Neuronal stem cell (in vitro differentiated cells): Measurements from ENCODE around the gene KDM6A.

Experiments
- DNase-seq: peaks from one replicate; pipeline ENCODE4 v3.0.0-alpha.2; 2013; ENCODE audit warnings: low spot score
- H2AFZ ChIP-seq: one replicate; pipeline ENCODE4 v1.6.1; 2013; ENCODE audit warnings: mild to moderate bottlenecking, low read length, inconsistent platforms
- H2AK5ac ChIP-seq: 2 replicates; pipeline ENCODE4 v1.6.1; 2013; ENCODE audit warnings: low read depth, mild to moderate bottlenecking, inconsistent platforms, low read length, moderate library complexity, mixed read lengths
- H2BK120ac ChIP-seq: 2 replicates; pipeline ENCODE4 v1.6.1; 2013; ENCODE audit warnings: low read depth, mild to moderate bottlenecking, inconsistent platforms, low read length, moderate library complexity, mixed read lengths
- H2BK12ac ChIP-seq: one replicate; pipeline ENCODE4 v1.6.1; 2013; ENCODE audit warnings: low read length, inconsistent platforms
- H2BK15ac ChIP-seq: 2 replicates; pipeline ENCODE4 v1.6.1; 2013; ENCODE audit warnings: mild to moderate bottlenecking, low read length, inconsistent platforms, mixed read lengths
- H2BK5ac ChIP-seq: one replicate; pipeline ENCODE4 v1.6.1; 2013; ENCODE audit warnings: inconsistent platforms, mild to moderate bottlenecking, low read length, moderate library complexity
- H3K14ac ChIP-seq: one replicate; pipeline ENCODE4 v1.6.1; 2013; ENCODE audit warnings: low read length, inconsistent platforms
- H3K18ac ChIP-seq: 2 replicates; pipeline ENCODE4 v1.6.1; 2013; ENCODE audit warnings: low read length, inconsistent platforms
- H3K23ac ChIP-seq: 2 replicates; pipeline ENCODE4 v1.6.1; 2013; ENCODE audit warnings: low read depth, mild to moderate bottlenecking, mixed read lengths, low read length, inconsistent platforms; ENCODE audit not compliant: poor library complexity
- H3K27ac ChIP-seq: replicated peaks from 3 replicates; pipeline ENCODE4 v1.5.1; 2013; ENCODE audit warnings: low read length, inconsistent platforms
- H3K27me3 ChIP-seq, 3 experiments: 2 replicates each; pipeline ENCODE4 v1.6.1; 2013; ENCODE audit warnings: low read length in 3 of 3, mild to moderate bottlenecking in 2 of 3, inconsistent platforms in 1 of 3, low read depth in 1 of 3, mixed read lengths in 1 of 3, moderate library complexity in 1 of 3; ENCODE audit not compliant: control insufficient read depth in 3 of 3, insufficient read depth in 3 of 3
- H3K36me3 ChIP-seq, 2 donors: replicated peaks in 1 of 2; 2 replicates each; pipeline ENCODE4 v1.6.1; 2013; ENCODE audit warnings: low read length in 2 of 2; ENCODE audit not compliant: control insufficient read depth in 2 of 2, insufficient read depth in 2 of 2
- H3K4ac ChIP-seq: 2 replicates; pipeline ENCODE4 v1.6.1; 2013; ENCODE audit warnings: inconsistent platforms, mild to moderate bottlenecking, low read length, moderate library complexity
- H3K4me1 ChIP-seq, 2 donors: 1 replicate in 1 of 2; 2 replicates in 1 of 2; pipeline ENCODE4 v1.6.1; 2013; ENCODE audit warnings: low read length in 2 of 2, low read depth in 1 of 2; ENCODE audit not compliant: control insufficient read depth in 2 of 2, insufficient read depth in 1 of 2
- H3K4me2 ChIP-seq: one replicate; pipeline ENCODE4 v1.6.1; 2013; ENCODE audit warnings: mild to moderate bottlenecking, low read length, inconsistent platforms; ENCODE audit not compliant: insufficient read depth, poor library complexity, severe bottlenecking
- H3K4me3 ChIP-seq, 2 donors: 2 replicates each; pipeline ENCODE4 v1.5.1; 2013; ENCODE audit warnings: low read length in 2 of 2, mild to moderate bottlenecking in 2 of 2, inconsistent platforms in 1 of 2, moderate library complexity in 1 of 2
- H3K79me1 ChIP-seq: one replicate; pipeline ENCODE4 v1.6.1; 2013; ENCODE audit warnings: low read depth, mild to moderate bottlenecking, inconsistent platforms, low read length, moderate library complexity
- H3K9ac ChIP-seq: one replicate; pipeline ENCODE4 v1.6.1; 2013; ENCODE audit warnings: mild to moderate bottlenecking, low read depth, low read length, inconsistent platforms; ENCODE audit not compliant: poor library complexity
- H3K9me3 ChIP-seq, 2 donors: replicated peaks in 1 of 2; 2 replicates each; pipeline versions ENCODE3 to v1.6.1; 2013; ENCODE audit warnings: low read length in 2 of 2, mild to moderate bottlenecking in 2 of 2, inconsistent platforms in 1 of 2, low read depth in 1 of 2, mixed read lengths in 1 of 2, moderate library complexity in 1 of 2; ENCODE audit not compliant: control insufficient read depth in 2 of 2, insufficient read depth in 1 of 2
- H4K8ac ChIP-seq: one replicate; pipeline ENCODE4 v1.6.1; 2013; ENCODE audit warnings: low read depth, mild to moderate bottlenecking, inconsistent platforms, low read length, moderate library complexity
- H4K91ac ChIP-seq: one replicate; pipeline ENCODE4 v1.6.1; 2013; ENCODE audit warnings: low read length, low read depth, mild to moderate bottlenecking, inconsistent platforms; ENCODE audit not compliant: poor library complexity
- WGBS, 2 donors: extraction: QIAGEN DNeasy Blood & Tissue Kit; methylation state at CpG; one replicate each; pipeline ENCODE4 v1.1.7; 2013; ENCODE audit warnings: missing lambda C conversion rate in 2 of 2, mixed read lengths in 1 of 2; ENCODE audit not compliant: insufficient read length in 2 of 2, insufficient replicate concordance in 1 of 2; ENCODE audit errors: extremely low coverage in 2 of 2; 5-methylcytosine and 5-hydroxymethylcytosine counted together

Gene KDM6A

GRCh38 chrX:44876767-44877166 is 3.8 kb downstream of the KDM6A start:
- no peak overlapping the region for H3K27ac ChIP-seq
- no peak overlapping the region for H3K14ac ChIP-seq
- H2BK120ac ChIP-seq: no peak overlapping the region
- H4K91ac ChIP-seq: no peak overlapping the region
- H2BK5ac ChIP-seq: no peak overlapping the region
- 88% methylated on average over 8 of the region's 19 CpGs; no CpG with 5 or more reads in 1 of the 2 donors for WGBS, 2 donors
- no peak overlapping the region for H3K4ac ChIP-seq
- peaks cover 2% of the 10 kb centered on the region for H3K79me1 ChIP-seq
- no peak overlapping the region for H3K18ac ChIP-seq
- H3K36me3 ChIP-seq: no peaks in the 10 kb centered on the region
- no peak overlapping the region for H2AFZ ChIP-seq
- DNase-seq: no peak
- H3K27me3 ChIP-seq: no peaks in the 10 kb centered on the region
- H3K9ac ChIP-seq: no peak overlapping the region
- no peak overlapping the region for H2AK5ac ChIP-seq
- no peak overlapping the region for H2BK15ac ChIP-seq
- H3K9me3 ChIP-seq: no peaks in the 10 kb centered on the region
- no peak overlapping the region for H3K23ac ChIP-seq
- no peak overlapping the region for H3K4me3 ChIP-seq
- no peak overlapping the region for H4K8ac ChIP-seq
- H3K4me2 ChIP-seq: no peak overlapping the region
- H3K4me1 ChIP-seq: no peaks in the 10 kb centered on the region
- H2BK12ac ChIP-seq: no peak overlapping the region

DNA sequence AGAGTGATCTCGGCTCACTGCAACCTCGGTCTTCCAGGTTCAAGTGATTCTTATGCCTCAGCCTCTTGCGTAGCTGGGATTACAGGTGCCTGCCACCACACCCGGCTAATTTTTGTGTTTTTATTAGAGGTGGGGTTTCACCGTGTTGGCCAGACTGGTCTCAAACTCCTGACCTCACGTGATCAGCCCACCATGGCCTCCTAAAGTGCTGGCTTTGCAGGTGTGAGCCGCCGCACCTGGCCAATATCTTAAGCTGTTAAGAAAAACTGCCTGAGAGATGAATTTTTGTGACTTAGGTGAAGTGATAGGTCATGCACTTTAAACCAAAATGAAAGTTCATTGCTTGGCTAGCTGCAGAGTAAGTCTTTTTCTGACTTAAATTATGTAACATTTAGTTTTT is 5.8 kb downstream of the KDM6A start:
- Histone ChIP-seq H3K4me2 (no peak overlapping the region), H3K4ac (no peak overlapping the region), H2BK120ac (no peak overlapping the region), H2BK15ac (no peak overlapping the region), H3K14ac (no peak overlapping the region), H2BK12ac (no peak overlapping the region), H3K27me3 (no peaks in the 10 kb centered on the region), H3K4me1 (no peaks in the 10 kb centered on the region), H3K79me1 (no peaks in the 10 kb centered on the region), H3K23ac (no peak overlapping the region), H3K4me3 (no peak overlapping the region), H2BK5ac (no peak overlapping the region), H4K8ac (no peak overlapping the region), H3K9me3 (no peaks in the 10 kb centered on the region), H3K18ac (no peak overlapping the region), H3K36me3 (no peaks in the 10 kb centered on the region), H2AFZ (no peak overlapping the region), H4K91ac (no peak overlapping the region), H3K9ac (no peak overlapping the region), H3K27ac (no peak overlapping the region), H2AK5ac (no peak overlapping the region)
- no peak for DNase-seq
- no CpG with 5 or more reads among the region's 8 CpGs for WGBS, 2 donors

DNA sequence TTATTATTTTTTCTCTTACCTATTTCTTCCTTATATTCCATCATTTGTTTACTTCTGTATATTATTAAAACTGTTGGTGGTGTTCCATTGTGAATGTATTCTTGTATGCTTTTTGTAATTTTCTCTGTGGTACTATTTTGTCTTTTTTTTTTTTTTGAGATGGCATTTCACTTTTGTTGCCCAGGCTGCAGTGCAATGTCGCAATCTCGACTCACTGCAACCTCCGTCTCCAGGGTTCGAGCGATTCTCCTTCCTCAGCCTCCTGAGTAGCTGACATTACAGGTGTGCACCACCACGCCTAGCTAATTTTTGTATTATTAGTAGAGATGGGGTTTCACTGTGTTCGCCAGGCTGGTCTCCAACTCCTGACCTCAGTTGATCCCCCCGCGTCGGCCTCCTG is 8.6 kb downstream of the KDM6A start:
- no peaks in the 10 kb centered on the region for H3K27me3 ChIP-seq
- no peak overlapping the region for H2AFZ ChIP-seq
- no peak overlapping the region for H3K27ac ChIP-seq
- no peaks in the 10 kb centered on the region for H3K79me1 ChIP-seq
- no peak overlapping the region for H3K14ac ChIP-seq
- no peak overlapping the region for H2BK15ac ChIP-seq
- H3K9me3 ChIP-seq: no peaks in the 10 kb centered on the region
- H3K9ac ChIP-seq: no peak overlapping the region
- no peak overlapping the region for H2BK5ac ChIP-seq
- H4K8ac ChIP-seq: no peak overlapping the region
- H2BK12ac ChIP-seq: no peak overlapping the region
- no peak overlapping the region for H2AK5ac ChIP-seq
- no peaks in the 10 kb centered on the region for H3K4me1 ChIP-seq
- H3K4me2 ChIP-seq: no peak overlapping the region
- no peak overlapping the region for H3K23ac ChIP-seq
- no peak overlapping the region for H4K91ac ChIP-seq
- no CpG with 5 or more reads among the region's 10 CpGs for WGBS, 2 donors
- H3K4ac ChIP-seq: no peak overlapping the region
- H3K18ac ChIP-seq: no peak overlapping the region
- DNase-seq: no peak
- no peak overlapping the region for H2BK120ac ChIP-seq
- no peak overlapping the region for H3K4me3 ChIP-seq
- no peaks in the 10 kb centered on the region for H3K36me3 ChIP-seq

DNA sequence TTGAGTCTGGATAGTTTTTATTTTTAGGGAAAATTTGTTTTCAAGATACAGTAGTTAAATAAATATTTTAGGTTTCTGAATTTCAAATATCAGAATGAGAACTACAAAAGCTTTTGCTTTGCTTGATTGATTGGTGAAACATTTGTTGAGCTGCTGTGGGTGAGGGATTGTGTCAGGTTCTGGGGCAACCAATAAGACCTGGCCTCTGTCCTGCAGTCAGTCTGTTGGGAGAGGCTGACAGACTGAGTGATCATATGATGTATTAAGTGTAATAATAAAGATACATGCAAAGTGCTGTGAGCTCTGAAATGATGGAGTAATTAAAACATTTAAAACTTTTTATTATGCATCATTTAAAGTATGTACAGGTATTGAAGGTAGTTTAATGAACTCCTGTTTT is 9.6 kb downstream of the KDM6A start:
- no peak overlapping the region for H3K14ac ChIP-seq

More for the DNA sequence above, 9.6 kb downstream of the KDM6A start:
- H3K23ac ChIP-seq: no peak overlapping the region
- no peak overlapping the region for H2BK5ac ChIP-seq
- H3K27ac ChIP-seq: no peak overlapping the region
- no peaks in the 10 kb centered on the region for H3K36me3 ChIP-seq
- no peak for DNase-seq
- H3K4me1 ChIP-seq: no peaks in the 10 kb centered on the region
- H3K79me1 ChIP-seq: no peaks in the 10 kb centered on the region
- no peak overlapping the region for H4K8ac ChIP-seq
- H2AFZ ChIP-seq: no peak overlapping the region
- no peak overlapping the region for H2BK120ac ChIP-seq
- H3K4me2 ChIP-seq: no peak overlapping the region
- H3K18ac ChIP-seq: no peak overlapping the region
- no peaks in the 10 kb centered on the region for H3K27me3 ChIP-seq
- H4K91ac ChIP-seq: no peak overlapping the region
- H2BK15ac ChIP-seq: no peak overlapping the region
- no peak overlapping the region for H3K4me3 ChIP-seq
- no peak overlapping the region for H2AK5ac ChIP-seq
- H3K4ac ChIP-seq: no peak overlapping the region
- no peak overlapping the region for H3K9ac ChIP-seq
- H3K9me3 ChIP-seq: no peaks in the 10 kb centered on the region
- no peak overlapping the region for H2BK12ac ChIP-seq
